Lower leg skin (tissue), 3 donors: Measurements from ENCODE around the gene KRTAP10-4.

Experiments used
- POLR2A ChIP-seq, 2 donors: fragments of 450-650 bp; IDR thresholded peaks; one replicate each; pipeline ENCODE4 v1.6.1; 2016 to 2017; ENCODE audit warnings: antibody characterized with exemption in 2 of 2, mild to moderate bottlenecking in 1 of 2, moderate library complexity in 1 of 2
- TF ChIP-seq, protein P1 (sequence below), 3 donors: fragments of 450-650 bp; IDR thresholded peaks; one replicate each; pipeline ENCODE4 v1.5.1; 2016; ENCODE audit warnings: antibody characterized with exemption in 3 of 3, mild to moderate bottlenecking in 3 of 3, moderate library complexity in 2 of 3

- TF ChIP-seq, protein P1, sequence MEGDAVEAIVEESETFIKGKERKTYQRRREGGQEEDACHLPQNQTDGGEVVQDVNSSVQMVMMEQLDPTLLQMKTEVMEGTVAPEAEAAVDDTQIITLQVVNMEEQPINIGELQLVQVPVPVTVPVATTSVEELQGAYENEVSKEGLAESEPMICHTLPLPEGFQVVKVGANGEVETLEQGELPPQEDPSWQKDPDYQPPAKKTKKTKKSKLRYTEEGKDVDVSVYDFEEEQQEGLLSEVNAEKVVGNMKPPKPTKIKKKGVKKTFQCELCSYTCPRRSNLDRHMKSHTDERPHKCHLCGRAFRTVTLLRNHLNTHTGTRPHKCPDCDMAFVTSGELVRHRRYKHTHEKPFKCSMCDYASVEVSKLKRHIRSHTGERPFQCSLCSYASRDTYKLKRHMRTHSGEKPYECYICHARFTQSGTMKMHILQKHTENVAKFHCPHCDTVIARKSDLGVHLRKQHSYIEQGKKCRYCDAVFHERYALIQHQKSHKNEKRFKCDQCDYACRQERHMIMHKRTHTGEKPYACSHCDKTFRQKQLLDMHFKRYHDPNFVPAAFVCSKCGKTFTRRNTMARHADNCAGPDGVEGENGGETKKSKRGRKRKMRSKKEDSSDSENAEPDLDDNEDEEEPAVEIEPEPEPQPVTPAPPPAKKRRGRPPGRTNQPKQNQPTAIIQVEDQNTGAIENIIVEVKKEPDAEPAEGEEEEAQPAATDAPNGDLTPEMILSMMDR (IDR thresholded peaks at IDR 0.05) = no peak
- no peak for TF ChIP-seq POLR2A (IDR thresholded peaks at IDR 0.05)
Observed at GRCh38 chr21:44612669-44613229, 39.2 kb downstream of the KRTAP10-4 start.
